BE2C (cell line): ENCODE data around the gene OR2T27.

Source experiments
- DNase-seq: peaks from one replicate; pipeline ENCODE4 v3.0.0-alpha.2; 2020
- H3K27me3 ChIP-seq: fragments of 250-450 bp; sonication (Bioruptor Pico); 2 replicates; pipeline ENCODE4 v1.5.1; 2020; ENCODE audit warnings: mild to moderate bottlenecking
- H3K36me3 ChIP-seq: fragments of 250-450 bp; sonication (Bioruptor Pico); 2 replicates; pipeline ENCODE4 v1.5.1; 2020; ENCODE audit warnings: mild to moderate bottlenecking
- H3K4me1 ChIP-seq: fragments of 250-450 bp; sonication (Bioruptor Pico); 2 replicates; pipeline ENCODE4 v1.5.1; 2020
- H3K4me3 ChIP-seq: 2 replicates; pipeline ENCODE4 v1.5.1; 2011; ENCODE audit warnings: low read depth, low read length
- H3K9me3 ChIP-seq: fragments of 250-450 bp; sonication (Bioruptor Pico); 2 replicates; pipeline ENCODE4 v1.5.1; 2020
- CTCF ChIP-seq: IDR thresholded peaks from 2 replicates; pipeline ENCODE4 v1.5.1; 2012; ENCODE audit warnings: mild to moderate bottlenecking, low read depth, low read length

Gene OR2T27

DNA sequence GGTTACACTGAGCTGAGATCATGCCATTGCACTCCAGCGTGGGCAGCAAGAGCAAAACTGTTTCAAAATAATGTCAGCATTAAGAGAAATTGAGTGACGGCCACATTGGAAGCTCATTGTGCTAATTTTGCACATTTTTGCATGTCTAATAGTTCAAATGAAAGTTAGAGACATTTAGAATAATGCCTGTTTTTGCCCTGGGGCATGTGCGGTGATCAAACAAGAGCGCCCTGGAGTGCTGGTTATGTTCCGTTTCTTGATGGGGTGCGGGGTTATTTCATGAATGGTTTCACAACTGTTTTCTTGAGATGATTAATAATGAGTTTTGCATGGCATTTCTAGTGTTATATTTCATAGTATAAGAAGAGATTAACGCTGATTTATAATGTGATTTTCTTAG lies 33.6 kb downstream of the OR2T27 start:
- no peak for TF ChIP-seq CTCF
- no peaks in the 10 kb centered on the region for H3K36me3 ChIP-seq
- H3K4me3 ChIP-seq, result no peak overlapping the region
- peaks cover 10% of the 10 kb centered on the region for H3K27me3 ChIP-seq
- no peaks in the 10 kb centered on the region for H3K9me3 ChIP-seq
- DNase-seq, result no peak
- no peaks in the 10 kb centered on the region for H3K4me1 ChIP-seq

DNA sequence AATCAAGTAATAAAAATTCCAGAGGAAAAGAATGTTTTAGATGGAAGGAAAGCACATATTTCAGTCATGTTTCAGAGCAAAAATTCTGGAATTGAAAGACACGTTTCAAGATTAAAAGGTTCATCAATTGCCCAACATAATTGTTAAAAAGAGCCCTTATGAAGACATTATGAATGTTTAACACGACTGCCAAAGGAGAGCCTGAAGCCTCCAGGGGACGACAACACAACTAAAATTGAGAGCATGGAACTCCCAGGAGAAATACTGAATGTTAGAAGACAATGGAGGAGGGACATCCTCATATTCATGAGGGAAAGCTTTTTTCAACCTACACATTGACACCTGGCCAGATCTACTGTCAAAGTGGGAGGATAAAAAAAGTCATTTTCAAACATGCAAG lies 36.5 kb downstream of the OR2T27 start:
- Histone ChIP-seq H3K9me3 (no peaks in the 10 kb centered on the region), H3K4me3 (no peak overlapping the region), H3K36me3 (no peaks in the 10 kb centered on the region), H3K4me1 (no peaks in the 10 kb centered on the region), H3K27me3 (peaks cover 3% of the 10 kb centered on the region)
- TF ChIP-seq CTCF, result peak; percentile 81
- peak; percentile 75 for DNase-seq

- Histone ChIP-seq H3K27me3 (no peaks in the 10 kb centered on the region; the same call in 1 of the 2 replicates), H3K9me3 (no peaks in the 10 kb centered on the region), H3K4me1 (no peaks in the 10 kb centered on the region), H3K4me3 (no peak overlapping the region), H3K36me3 (no peaks in the 10 kb centered on the region)
- DNase-seq, result no peak
- TF ChIP-seq CTCF, result 0 out of 2 replicates have a peak, but pooled peaks have one; percentile 3
These were observed 37.2 kb downstream of the OR2T27 start for GRCh38 chr1:248618119-248618518.

DNA sequence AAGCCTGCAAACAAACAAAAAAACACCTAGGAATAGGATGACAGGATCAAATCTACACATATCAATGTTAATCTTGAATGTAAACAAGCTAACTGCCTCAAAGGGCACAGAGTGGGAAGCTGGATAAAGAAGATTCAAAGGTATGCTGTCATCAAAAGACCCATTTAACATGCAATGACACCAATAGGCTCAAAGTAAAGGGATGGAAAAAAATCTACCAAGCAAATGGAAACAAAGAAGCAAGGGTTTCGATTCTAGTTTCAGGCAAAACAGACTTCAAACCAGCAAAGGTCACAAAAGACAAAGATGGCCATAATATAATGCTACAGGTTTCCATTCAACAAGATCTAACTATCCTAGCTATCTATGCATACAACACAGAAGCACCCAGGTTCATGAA lies 41.6 kb downstream of the OR2T27 start:
- no peaks in the 10 kb centered on the region for H3K9me3 ChIP-seq
- no peak for TF ChIP-seq CTCF
- no peak for DNase-seq

GRCh38 chr1:248611883-248612414 lies 43.4 kb downstream of the OR2T27 start:
- DNase-seq, result no peak
- Histone ChIP-seq H3K4me1 (no peaks in the 10 kb centered on the region), H3K9me3 (no peaks in the 10 kb centered on the region), H3K27me3 (no peaks in the 10 kb centered on the region; the same call in 1 of the 2 replicates), H3K36me3 (no peaks in the 10 kb centered on the region), H3K4me3 (no peak overlapping the region)
- TF ChIP-seq CTCF, result no peak

More for the DNA sequence above, 41.6 kb downstream of the OR2T27 start:
- Histone ChIP-seq H3K4me1 (no peaks in the 10 kb centered on the region), H3K36me3 (no peaks in the 10 kb centered on the region), H3K27me3 (no peaks in the 10 kb centered on the region; the same call in none of the 2 replicates), H3K4me3 (no peak overlapping the region)

DNA sequence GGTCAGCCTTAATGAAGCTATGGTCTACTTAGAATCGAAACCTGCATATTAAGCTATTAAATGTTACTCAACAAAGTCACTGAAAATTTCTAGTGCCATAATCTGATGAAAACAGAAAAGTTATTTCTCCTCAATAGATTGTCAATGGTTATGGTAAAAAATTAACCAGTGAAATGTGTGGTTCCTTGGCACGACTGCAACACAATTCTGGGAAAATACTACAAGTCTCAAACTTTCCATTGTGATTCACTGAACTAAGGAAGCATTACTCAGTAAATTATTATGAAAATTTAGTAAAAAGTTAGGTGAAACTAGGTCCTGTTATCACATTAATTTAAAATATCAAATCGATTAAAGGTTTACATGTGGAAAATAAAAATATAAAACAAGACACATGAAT lies 45.0 kb downstream of the OR2T27 start:
- Histone ChIP-seq H3K36me3 (no peaks in the 10 kb centered on the region), H3K27me3 (no peaks in the 10 kb centered on the region; the same call in 1 of the 2 replicates), H3K9me3 (no peaks in the 10 kb centered on the region), H3K4me3 (no peak overlapping the region), H3K4me1 (no peaks in the 10 kb centered on the region)
- TF ChIP-seq CTCF, result no peak
- no peak for DNase-seq
